Endodermal cell (in vitro differentiated cells): ENCODE data around the gene AQP12A. TPM values are rescaled to one million over a fixed set of nuclear protein-coding genes. Genes with fewer than 3 reads are reported as not detected.

Experiments
- DNase-seq: peaks from one replicate; pipeline ENCODE4 v3.0.0-alpha.2; 2017
- H3K27ac ChIP-seq: 2 replicates; pipeline ENCODE4 v1.5.1; 2013; ENCODE audit warnings: mild to moderate bottlenecking, low read depth, low read length, moderate library complexity
- H3K27me3 ChIP-seq: 2 replicates; pipeline ENCODE4 v1.6.1; 2013; ENCODE audit warnings: mild to moderate bottlenecking, low read length, moderate library complexity; ENCODE audit not compliant: insufficient read depth, control insufficient read depth, poor library complexity, severe bottlenecking
- H3K36me3 ChIP-seq: 2 replicates; pipeline ENCODE4 v1.7.0; 2013; ENCODE audit warnings: mild to moderate bottlenecking, low read length, moderate library complexity; ENCODE audit not compliant: control insufficient read depth, insufficient read depth
- H3K4me1 ChIP-seq: one replicate; pipeline ENCODE4 v1.7.0; 2013; ENCODE audit warnings: low read length; ENCODE audit not compliant: control insufficient read depth, insufficient read depth
- H3K4me3 ChIP-seq: 2 replicates; pipeline ENCODE4 v1.5.1; 2013; ENCODE audit warnings: mild to moderate bottlenecking, low read length, moderate library complexity
- H3K9ac ChIP-seq: 2 replicates; pipeline ENCODE4 v1.6.1; 2013; ENCODE audit warnings: mild to moderate bottlenecking, low read length, moderate library complexity; ENCODE audit not compliant: poor library complexity, severe bottlenecking; ENCODE audit errors: extremely low read depth
- H3K9me3 ChIP-seq: 2 replicates; pipeline ENCODE4 v1.6.1; 2013; ENCODE audit warnings: mild to moderate bottlenecking, low read length, moderate library complexity; ENCODE audit not compliant: control insufficient read depth
- H3K27ac Mint-ChIP-seq: 2 replicates; pipeline ENCODE4 v1.8.0; 2020; ENCODE audit warnings: mixed read lengths
- H3K27me3 Mint-ChIP-seq: 2 replicates; pipeline ENCODE4 v1.8.0; 2021; ENCODE audit warnings: mild to moderate bottlenecking, mixed read lengths; ENCODE audit not compliant: insufficient read depth
- H3K36me3 Mint-ChIP-seq: 2 replicates; pipeline ENCODE4 v1.8.0; 2020; ENCODE audit warnings: low read depth, mixed read lengths
- H3K4me1 Mint-ChIP-seq: 2 replicates; pipeline ENCODE4 v1.8.0; 2020; ENCODE audit warnings: mixed read lengths
- H3K4me3 Mint-ChIP-seq: 2 replicates; pipeline ENCODE4 v1.8.0; 2020; ENCODE audit warnings: mild to moderate bottlenecking, moderate library complexity, mixed read lengths
- H3K9me3 Mint-ChIP-seq: 2 replicates; pipeline ENCODE4 v1.8.0; 2020; ENCODE audit warnings: mild to moderate bottlenecking, mixed read lengths
- WGBS, 2 experiments: methylation state at CpG; one replicate each; pipeline versions ENCODE4 v1.1.5 to v1.1.7; 2013; ENCODE audit warnings: missing lambda C conversion rate in 2 of 2, mixed read lengths in 1 of 2; ENCODE audit not compliant: insufficient coverage in 1 of 2, insufficient read length in 1 of 2; 5-methylcytosine and 5-hydroxymethylcytosine counted together
- total RNA-seq, 2 donors: library from RNA; stranded (reverse); fragmentation: NEBNext Ultra II Directional in 1 of 2; extraction: Animal tissue kit (Norgen Biotek cat#: 25700) in 1 of 2; gene quantifications; 2 replicates in 1 of 2; 3 replicates in 1 of 2; pipeline ENCODE4 v1.2.1, GENCODE V29; 2021
- TF ChIP-seq, protein P1 (sequence below): fragments of 200-600 bp; sonication (generic); conservative IDR thresholded peaks from 2 replicates; pipeline ENCODE4 v1.5.0; 2021; ENCODE audit warnings: antibody characterized with exemption, mild to moderate bottlenecking

The AQP12A gene
- total RNA-seq, 2 donors from 2014 or later = not detected

DNA sequence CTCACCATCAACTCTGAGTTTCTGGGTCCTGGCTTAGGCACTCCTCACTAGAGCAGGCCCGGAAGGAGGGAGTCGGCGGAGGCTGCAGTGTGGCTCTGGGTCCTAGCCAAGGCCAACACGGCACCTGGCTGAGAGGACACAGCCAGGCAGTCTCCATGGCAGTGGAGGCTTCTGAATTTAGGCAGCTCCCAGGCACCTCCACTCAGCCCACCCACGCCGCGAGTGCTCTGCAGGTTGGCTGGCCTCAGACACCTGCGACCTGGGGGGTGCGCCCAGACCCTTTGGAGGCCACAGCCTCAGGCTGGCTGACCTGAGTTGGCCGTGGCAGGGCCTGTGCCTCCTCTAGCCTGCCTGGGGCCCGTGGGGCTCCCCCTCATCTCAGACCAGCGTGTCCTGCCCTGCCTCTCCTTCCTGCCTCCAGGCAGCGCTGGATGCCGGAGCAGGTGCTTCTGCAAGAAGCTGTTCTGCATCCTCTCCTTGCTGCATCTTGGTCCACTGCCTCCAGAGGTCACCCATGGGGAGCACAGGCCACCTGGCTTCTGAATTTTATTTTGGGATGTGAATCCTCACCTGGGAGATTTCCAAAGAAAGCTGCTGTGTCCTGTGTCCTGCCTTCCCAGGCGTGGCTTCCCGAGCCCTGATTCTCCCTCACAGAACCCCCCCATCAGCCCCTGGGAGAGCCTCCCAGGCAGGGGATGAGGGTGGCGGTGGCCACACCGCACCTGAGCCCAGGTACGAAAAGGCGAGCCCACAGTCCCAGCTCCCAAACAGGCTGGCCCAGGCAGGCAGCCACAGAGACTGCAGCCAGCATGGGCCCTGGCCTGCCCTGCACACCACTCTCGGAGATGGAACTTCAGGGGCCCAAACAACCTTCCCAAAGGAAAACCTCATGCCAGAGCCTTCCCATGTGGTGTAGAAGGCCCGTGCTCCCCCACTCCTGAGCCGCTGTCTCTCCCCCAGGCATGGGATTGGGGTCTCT, 23.4 kb downstream of the AQP12A start:
- H3K4me1 ChIP-seq = no peaks in the 10 kb centered on the region
- Mint-ChIP-seq H3K27me3 (no peaks in the 10 kb centered on the region), H3K4me3 (no peak overlapping the region), H3K9me3 (no peaks in the 10 kb centered on the region), H3K27ac (no peak overlapping the region), H3K36me3 (no peaks in the 10 kb centered on the region), H3K4me1 (no peaks in the 10 kb centered on the region)
- H3K9me3 ChIP-seq = no peaks in the 10 kb centered on the region
- H3K9ac ChIP-seq = no peak overlapping the region
- TF ChIP-seq, protein P1, sequence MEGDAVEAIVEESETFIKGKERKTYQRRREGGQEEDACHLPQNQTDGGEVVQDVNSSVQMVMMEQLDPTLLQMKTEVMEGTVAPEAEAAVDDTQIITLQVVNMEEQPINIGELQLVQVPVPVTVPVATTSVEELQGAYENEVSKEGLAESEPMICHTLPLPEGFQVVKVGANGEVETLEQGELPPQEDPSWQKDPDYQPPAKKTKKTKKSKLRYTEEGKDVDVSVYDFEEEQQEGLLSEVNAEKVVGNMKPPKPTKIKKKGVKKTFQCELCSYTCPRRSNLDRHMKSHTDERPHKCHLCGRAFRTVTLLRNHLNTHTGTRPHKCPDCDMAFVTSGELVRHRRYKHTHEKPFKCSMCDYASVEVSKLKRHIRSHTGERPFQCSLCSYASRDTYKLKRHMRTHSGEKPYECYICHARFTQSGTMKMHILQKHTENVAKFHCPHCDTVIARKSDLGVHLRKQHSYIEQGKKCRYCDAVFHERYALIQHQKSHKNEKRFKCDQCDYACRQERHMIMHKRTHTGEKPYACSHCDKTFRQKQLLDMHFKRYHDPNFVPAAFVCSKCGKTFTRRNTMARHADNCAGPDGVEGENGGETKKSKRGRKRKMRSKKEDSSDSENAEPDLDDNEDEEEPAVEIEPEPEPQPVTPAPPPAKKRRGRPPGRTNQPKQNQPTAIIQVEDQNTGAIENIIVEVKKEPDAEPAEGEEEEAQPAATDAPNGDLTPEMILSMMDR = peak; percentile 42
- no peak overlapping the region for H3K4me3 ChIP-seq
- no peaks in the 10 kb centered on the region for H3K36me3 ChIP-seq
- H3K27ac ChIP-seq = no peak overlapping the region
- DNase-seq = peak; percentile 70
- WGBS, 2 experiments = 94 to 96% methylated on average over 16 to 23 of the region's 23 CpGs
- no peaks in the 10 kb centered on the region for H3K27me3 ChIP-seq

DNA sequence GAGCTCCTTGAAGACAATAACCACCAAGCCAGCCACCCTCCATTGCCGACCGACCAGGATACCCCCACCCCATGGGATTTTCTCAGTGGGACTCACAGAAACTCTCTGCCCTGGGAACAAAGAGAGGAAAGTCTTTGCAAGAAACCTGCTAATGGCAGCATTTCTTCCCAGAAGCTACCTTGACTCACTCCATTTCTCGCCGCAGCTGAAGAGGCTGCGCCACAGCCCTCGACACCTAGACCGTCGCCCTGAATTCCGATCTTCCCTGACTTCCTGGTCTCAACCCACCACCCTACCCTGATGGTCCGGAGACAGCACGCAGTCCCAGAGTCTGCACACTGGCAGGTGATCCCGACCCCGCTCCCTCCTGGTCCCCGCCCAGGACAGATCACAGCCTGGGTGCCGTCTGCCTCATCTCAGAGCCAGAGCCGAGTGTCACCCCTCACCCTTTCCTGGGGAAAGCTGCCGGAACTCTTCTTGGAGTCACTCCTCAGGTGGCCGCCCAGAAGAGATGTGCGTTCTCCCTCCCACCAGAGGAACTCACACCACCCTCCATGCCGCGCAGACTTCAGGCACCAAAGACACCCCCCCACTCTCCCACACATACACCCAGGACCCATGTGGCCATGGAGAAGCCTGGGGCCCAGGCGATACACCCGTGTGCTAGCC, 24.6 kb downstream of the AQP12A start:
- no peaks in the 10 kb centered on the region for H3K9me3 Mint-ChIP-seq
- H3K4me1 Mint-ChIP-seq = no peaks in the 10 kb centered on the region
- 91 to 93% methylated on average over 10 to 23 of the region's 23 CpGs for WGBS, 2 experiments

DNA sequence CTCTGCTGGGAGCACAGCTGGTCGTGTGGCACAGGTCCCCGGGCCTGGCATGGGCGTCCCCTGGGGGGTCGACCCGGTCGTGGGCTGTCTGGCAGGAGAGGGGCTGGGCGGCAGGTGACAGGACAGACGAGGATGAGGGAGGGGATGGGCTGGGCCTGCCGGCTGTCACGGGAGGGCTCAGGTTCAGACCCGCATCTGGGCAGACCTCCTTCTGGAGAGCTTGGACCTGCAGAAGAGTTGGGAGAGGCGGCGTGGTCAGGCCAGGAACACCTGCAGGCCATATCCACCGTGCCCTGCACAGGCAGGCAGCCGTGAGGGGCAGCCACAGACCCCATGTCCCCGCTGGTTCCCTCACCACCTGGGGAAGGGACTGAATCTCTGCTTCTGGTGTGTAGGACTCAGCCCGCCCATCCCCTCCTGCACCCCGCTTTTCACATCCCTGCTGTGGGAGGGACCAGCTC, 25.5 kb downstream of the AQP12A start:
- H3K27ac Mint-ChIP-seq = no peak overlapping the region
- Histone ChIP-seq H3K36me3 (no peaks in the 10 kb centered on the region), H3K27me3 (no peaks in the 10 kb centered on the region), H3K4me3 (no peak overlapping the region), H3K9ac (no peak overlapping the region), H3K4me1 (no peaks in the 10 kb centered on the region), H3K9me3 (no peaks in the 10 kb centered on the region), H3K27ac (no peak overlapping the region)
- H3K4me3 Mint-ChIP-seq = no peak overlapping the region
- H3K36me3 Mint-ChIP-seq = no peaks in the 10 kb centered on the region
- no peaks in the 10 kb centered on the region for H3K4me1 Mint-ChIP-seq
- no peaks in the 10 kb centered on the region for H3K9me3 Mint-ChIP-seq
- DNase-seq = no peak
- 93 to 100% methylated on average over 9 to 18 of the region's 18 CpGs for WGBS, 2 experiments
- H3K27me3 Mint-ChIP-seq = no peaks in the 10 kb centered on the region
- TF ChIP-seq, protein P1 = no peak

More for the DNA sequence above, 24.6 kb downstream of the AQP12A start:
- Histone ChIP-seq H3K4me3 (no peak overlapping the region), H3K9ac (no peak overlapping the region), H3K36me3 (no peaks in the 10 kb centered on the region), H3K27me3 (no peaks in the 10 kb centered on the region), H3K4me1 (no peaks in the 10 kb centered on the region), H3K27ac (no peak overlapping the region), H3K9me3 (no peaks in the 10 kb centered on the region)
- TF ChIP-seq, protein P1 = no peak
- Mint-ChIP-seq H3K4me3 (no peak overlapping the region), H3K27me3 (no peaks in the 10 kb centered on the region), H3K36me3 (no peaks in the 10 kb centered on the region), H3K27ac (no peak overlapping the region)
- DNase-seq = no peak
